GM21381 (cell line): ENCODE measurements around the gene TBC1D3D.
"Not testable (repeated sequence)": the region's sequence is repeated elsewhere in the genome, so short reads cannot be mapped to it uniquely, and the experiment has no call there.

ENCODE experiments used
- ATAC-seq: cut with Tn5 transposase; IDR thresholded peaks from one replicate; pipeline ENCODE4 v1.9.1; 2021; ENCODE audit warnings: mild to moderate bottlenecking, moderate library complexity; ENCODE audit not compliant: unreplicated experiment

Gene TBC1D3D

GRCh38 chr17:38003676-38004075, at the start of gene TBC1D3D:
Gene TBC1D3D (plus strand): TSS chr17:38003976. CDS start chr17:38005561, 1,585 bp downstream.
- ATAC-seq: not testable (repeated sequence)

GRCh38 chr17:37988960-37989359, 14.8 kb upstream of the TBC1D3D start, which contains the start of gene TBC1D3L:
Gene TBC1D3L (minus strand): TSS chr17:37989060. CDS start chr17:37987520, 1,540 bp downstream.
- not testable (repeated sequence) for ATAC-seq
